HG03342 (cell line): ENCODE results near the gene FMC1.
"Not testable (repeated sequence)": the region's sequence is repeated elsewhere in the genome, so short reads cannot be mapped to it uniquely, and the experiment has no call there.

ENCODE experiments used
- ATAC-seq: cut with Tn5 transposase; IDR thresholded peaks from one replicate; pipeline ENCODE4 v1.9.1; 2021; ENCODE audit warnings: mild to moderate bottlenecking, moderate library complexity; ENCODE audit not compliant: unreplicated experiment

The FMC1 gene, protein sequence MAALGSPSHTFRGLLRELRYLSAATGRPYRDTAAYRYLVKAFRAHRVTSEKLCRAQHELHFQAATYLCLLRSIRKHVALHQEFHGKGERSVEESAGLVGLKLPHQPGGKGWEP

DNA sequence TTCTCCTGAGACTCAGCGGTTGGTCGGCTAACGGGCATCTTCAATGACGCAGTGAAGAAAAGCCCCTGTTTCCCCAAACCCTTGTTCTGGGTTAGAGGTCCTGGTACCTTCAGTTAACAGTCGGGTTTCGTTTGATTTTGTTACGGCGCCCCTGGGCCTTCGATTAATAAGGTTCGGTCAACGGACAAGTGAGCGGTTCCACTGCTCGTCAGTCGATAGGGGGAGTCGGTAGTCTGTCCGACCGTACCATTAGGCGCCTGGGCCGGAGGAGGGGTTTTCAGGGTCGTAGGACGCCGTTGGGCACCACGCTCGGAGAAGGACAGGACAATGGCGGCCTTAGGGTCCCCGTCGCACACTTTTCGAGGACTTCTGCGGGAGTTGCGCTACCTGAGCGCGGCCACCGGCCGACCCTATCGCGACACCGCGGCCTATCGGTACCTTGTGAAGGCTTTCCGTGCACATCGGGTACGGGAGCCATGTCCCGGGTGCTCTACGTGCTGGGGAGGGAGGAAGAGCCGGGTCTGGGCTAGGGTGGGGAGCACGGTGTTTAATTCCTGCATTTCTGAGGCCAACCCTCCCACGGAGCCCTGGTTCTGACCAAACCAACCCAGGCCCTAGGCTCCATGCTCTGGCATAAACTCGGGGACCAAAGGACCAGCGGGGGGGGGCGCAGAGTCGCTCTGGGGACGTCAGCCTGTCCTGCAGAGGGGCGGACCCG lies at the start of gene FMC1:
FMC1 (plus strand) TSS at position 280 of the 718 bp plus-strand sequence; CDS start at position 328, 48 bp downstream.
- peak; percentile 52 for ATAC-seq

DNA sequence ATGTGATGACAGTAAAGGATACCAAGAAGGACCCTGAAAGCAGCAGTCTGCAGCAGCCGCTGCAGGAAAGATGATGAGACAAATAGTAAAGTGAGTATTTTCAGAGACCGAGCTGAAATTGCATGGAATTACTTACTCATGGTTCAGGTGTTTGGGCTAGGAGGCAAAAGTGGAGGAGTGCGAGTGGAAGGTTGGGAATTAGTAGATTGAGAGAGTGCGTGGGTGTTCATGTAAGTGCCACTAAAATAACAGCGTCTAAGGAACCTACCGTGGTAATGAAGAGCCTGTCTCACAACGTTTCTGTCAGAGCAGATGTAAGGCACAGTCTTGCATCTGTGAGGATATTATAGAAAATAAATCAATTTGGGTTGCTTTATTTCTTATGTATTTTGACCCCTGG lies 48.3 kb upstream of the FMC1 start:
- ATAC-seq, result no peak

DNA sequence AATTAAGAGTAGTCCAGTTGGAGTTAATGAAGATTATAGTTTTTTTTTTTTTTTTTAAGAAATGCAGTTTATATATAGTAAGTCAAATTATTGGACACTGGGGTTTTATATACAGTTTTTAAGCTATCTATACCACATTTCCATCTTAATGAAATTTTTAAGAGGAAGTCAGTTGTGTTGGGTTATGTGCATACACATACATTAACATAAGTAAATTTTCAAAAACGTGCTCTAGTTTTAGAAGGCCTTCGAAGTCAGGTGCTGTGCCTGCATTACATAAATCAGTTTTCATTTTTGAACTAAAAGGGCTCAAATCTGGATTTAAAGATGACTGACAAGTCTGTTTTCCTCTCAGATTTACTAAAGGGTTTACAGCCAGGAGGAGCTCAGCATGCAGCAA lies 47.6 kb upstream of the FMC1 start:
- ATAC-seq, result no peak

DNA sequence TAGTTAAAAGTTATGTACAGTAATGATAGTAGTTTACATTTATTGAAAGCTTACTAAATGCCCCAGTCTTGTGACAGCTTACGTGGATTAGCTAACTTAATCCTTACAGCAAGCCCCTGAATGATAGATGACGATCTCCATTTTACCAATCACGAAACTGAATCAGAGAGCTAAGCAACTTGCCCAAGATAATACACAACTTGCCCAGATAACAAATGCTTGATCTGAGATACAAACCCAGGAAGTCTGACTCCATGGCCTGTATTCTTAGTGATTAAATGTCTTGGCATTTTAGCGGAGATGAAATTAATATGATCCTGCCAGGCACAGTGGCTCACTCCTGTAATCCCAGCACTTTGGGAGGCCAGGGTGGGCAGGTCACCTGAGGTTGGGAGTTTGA lies 46.9 kb upstream of the FMC1 start:
- no peak for ATAC-seq

DNA sequence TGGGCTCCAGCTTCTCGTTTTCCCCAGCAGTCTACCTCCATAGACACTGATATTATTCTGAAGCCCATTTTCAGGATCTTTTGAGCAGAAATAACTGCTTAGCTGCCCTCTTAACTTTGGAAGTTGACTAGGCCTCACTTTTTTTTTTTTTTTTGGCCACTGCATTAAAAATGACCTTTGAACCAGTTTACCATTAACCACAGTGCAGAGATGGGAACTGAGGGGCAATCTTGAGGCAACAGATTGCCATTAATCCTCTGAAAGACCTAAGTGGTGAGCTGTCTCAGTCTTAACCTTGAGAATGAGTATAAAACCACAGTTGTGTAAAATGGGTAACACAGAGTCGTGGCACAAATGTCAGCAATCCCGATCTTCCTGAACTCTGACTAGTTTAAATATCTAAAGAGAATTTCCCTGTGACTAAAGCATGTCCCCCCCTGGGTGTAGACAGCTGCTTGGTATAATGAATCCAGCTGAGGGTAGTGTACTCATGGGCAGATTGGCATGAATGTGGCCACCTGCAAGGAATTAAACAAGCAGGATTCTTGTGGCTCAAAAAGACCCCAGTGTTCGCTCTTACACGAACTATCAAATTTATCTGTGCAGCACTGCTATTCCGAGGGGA lies 46.1 kb upstream of the FMC1 start:
- no peak for ATAC-seq

DNA sequence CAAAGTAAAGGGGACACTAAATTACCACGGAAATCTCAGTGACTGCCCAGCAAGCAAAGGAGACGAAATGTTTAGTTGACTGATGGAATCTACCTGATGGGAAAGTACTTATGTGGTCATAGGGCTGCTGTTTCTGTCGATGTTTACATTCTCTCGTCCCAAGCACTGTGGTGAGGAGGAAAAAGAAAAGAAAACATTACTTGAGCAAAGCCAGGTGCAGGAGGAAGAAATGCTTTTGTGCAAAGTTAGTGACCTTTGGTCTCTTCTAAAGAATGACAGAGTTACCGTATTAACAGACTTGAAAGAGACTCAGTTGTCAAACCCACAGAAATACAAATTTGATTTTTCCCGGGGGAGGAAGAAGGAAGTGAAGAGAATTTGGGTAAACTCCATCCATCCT lies 43.3 kb upstream of the FMC1 start:
- no peak for ATAC-seq

DNA sequence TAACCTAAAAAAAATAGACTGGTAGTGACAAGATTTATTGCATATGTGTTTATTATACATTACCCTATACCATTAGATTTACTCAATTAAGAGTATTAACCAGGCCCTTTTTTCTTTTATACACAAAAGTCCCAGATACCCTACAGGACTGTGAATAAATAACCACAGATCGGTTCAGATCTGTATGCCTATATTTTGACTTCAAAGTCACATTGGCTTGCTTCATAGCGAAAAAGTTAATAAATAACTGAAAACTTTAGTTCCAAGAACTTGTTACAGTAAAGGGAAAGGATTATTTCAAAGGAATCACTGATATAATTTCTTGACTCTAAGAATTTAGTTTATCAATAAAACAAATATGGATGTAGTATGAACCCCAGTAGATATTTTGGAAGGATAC lies 41.8 kb upstream of the FMC1 start:
- no peak for ATAC-seq

DNA sequence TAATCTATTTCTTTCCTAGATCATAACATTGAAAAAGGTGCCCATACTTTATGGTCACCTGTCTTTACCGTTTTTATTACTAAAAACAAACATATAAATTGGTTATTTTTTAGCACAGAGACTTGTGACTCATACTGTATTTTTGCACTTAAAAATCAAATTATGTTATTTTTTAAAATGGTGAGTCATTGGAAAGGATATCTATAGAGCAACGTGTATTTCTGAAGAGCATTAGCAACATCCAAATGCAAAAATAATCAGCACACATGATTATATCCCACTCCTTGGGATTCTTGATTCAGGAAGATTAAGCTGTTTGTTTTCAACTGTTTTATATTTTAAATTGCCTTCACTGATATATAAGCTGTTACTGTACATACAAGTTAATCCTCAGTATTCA lies 40.7 kb upstream of the FMC1 start:
- no peak for ATAC-seq

DNA sequence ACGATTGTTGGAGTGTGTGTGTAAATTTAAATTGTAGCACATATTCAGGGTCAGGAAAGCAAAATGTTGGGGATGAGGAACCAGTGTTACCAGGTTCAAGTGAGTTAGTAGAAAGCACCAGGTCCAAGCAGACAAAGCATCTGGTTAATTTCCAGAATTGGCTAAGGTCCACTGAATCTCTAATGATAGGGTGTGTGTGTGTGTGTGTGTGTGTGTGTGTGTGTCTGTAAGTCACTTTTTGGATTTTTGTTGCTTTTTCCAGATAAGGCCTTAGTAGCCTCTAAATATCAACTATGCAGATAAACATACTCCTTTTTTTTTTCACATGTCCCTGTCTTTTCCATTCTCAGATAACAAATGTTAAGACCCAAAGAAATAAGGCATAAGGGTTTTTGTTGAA lies 36.6 kb upstream of the FMC1 start:
- ATAC-seq, result no peak

DNA sequence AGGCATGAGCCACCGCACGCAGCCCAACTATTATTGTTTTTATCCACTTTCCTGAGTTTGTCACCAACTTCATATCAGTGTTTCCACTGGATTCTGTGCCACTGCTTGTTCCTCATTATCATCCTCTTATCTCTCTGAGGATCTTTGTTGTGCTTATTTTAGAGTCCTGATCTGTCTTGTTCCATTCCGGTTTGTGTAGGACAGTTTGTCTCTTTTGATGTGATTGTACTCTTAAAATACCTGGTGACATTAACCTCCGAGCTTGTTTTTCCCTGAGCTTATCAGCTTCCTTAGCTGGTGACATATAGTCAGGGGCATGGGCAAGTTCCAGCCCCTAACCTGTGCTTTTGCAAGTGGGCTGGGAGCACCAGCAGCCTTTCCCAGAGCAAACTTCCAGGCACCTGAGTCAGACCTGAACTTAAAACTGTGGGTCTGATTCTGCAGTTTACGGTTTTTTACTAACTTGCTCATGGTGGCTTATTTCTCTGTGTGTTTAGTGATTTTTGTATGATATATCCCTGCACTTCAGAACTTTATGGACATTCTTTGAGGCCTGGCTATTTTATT lies 23.1 kb upstream of the FMC1 start:
- ATAC-seq, result no peak

DNA sequence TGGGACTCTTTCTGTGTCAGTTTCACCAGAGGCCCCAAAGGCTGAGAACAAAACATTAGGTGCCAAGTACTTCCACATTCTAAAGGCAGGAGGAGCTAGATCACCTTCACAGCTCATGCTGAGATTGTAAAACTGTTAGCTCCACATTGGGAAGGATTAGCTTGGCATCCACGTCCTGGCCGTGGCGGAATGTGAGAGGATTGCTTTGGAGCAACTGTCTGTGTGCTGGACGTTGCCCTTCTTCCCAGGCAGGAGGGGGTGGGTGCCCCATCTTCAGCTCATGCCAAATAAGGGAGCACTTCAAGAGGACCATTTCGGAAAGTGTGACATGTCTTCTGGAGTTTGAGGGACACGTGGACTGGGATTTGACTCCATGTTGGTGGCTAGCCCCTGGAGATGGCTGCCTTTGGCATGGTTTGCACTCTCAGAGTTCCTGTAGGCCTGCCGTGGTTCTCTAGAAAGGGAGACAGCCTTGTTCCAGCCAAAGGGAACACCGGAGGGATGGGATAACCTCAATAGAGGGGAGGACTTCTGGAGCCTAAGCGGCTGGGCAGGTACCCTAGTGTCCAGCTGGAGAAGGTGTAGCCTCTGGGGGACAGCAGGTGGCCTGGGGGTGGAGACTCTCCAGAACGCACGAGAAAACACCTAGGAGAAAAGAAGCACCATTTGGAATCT lies 19.9 kb upstream of the FMC1 start:
- ATAC-seq, result no peak

DNA sequence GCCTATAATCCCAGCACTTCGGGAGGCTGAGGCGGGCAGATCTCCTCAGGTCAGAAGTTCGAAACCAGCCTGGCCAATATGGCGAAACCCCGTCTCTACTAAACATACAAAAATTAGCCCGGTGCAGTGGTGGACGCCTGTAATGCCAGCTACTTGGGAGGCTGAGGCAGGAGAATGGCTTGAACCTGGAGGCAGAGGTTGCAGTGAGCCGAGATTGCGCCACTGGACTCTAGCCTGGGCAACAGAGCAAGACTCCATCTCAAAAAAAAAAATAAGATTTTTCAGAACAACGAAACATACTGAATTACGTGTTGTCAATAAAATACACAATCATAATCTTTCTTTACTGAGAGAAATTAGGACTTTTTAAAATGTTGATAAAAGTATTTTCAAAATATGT lies 16.4 kb upstream of the FMC1 start:
- ATAC-seq, result not testable (repeated sequence)

DNA sequence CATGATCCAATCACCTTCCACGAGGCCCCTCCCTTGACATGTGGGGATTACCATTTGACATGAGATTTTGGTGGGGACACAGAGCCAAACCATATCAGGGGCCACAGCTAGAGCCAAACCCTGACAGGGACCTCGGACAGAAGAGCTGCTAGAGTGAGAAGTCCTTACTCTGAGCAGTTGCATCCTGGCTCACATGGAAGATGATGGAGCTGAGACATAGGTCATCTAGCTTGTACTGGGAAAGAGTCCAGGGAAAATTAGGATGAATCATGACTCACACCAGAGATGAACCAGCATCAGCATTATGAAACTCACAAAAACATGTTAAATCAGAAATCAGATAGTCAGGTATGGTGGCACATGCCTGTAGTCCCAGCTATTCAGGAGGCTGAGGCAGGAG lies 12.8 kb upstream of the FMC1 start:
- ATAC-seq, result no peak

DNA sequence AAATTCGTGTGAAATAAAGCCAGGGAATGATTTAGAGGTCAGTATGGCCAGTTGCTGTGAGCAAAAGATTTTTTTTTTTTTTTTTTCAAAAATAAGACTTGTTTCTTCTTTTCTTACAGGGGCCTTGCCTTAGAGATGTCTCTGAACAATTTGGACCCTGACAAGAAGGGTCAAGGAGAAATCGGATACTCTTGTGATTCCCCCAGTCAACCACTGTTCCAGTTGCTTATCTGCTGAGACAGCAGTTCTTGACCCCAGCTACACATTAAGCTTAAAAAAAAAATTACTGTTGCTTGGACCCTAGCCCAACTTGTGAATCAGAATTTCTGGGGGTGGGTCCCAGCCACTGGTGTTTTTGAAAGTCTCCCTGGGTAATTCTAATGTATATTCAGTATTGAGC lies 12.0 kb upstream of the FMC1 start:
- ATAC-seq, result no peak

DNA sequence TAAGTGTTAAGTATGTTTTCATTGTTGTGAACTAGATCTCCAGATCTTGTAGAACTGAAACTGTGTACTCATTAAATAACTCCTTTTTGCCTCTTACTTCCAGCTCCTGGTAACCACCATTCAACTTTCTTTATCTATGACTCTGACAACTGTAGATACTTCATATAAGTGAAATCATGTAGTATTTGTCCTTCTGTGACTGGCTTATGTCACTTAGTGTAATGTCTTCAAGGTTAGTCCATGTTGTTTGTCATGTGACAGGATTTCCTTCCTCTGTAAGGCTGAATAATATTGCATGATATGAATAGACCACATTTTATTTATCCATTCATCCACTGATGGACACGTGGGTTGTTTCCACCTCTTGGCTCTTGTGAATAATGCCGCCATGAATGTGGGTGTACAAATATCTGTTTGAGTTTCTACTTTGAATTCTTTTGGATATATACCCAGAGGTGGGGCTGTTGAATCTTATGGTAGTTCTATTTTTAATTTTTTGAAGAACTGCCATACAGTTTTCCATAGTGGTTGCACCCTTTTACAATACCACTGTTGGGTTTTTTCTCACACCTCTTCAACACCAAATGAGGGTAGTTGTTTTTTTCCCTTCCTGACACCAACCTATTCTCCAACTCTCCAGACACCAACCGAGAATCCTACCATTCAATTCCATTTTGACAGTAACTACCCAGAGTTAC lies 10.7 kb upstream of the FMC1 start:
- no peak for ATAC-seq

DNA sequence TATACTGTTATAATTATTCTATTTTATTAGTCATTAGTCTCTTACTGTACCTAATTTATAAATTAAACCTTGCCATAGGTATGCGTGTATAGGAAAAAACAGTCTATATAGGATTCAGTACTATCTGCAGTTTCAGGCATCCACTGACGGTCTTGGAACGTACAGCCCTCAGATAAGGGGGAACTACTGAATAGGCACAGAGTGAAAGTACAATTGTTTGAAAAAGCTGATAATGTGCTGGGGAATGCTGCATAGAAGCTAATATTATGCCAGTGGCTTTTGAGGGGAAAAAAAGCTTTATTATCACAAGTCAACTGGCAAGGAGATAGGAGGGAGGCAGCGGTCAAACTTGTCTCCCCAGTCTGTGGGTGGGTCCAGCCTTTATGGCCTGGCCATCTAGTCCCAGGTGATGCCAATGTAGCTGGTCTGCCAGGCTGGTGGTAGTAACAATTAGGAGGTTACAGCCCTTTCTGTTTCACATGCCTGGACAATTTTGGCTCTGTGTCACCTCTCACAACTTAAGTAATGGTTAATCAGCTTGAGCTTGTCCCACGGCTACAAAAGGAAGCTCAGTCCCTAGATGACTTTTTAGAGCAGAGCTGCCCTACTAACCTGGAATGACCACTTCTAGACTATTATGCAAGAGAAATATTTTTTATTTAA lies 8.3 kb upstream of the FMC1 start:
- ATAC-seq, result no peak

DNA sequence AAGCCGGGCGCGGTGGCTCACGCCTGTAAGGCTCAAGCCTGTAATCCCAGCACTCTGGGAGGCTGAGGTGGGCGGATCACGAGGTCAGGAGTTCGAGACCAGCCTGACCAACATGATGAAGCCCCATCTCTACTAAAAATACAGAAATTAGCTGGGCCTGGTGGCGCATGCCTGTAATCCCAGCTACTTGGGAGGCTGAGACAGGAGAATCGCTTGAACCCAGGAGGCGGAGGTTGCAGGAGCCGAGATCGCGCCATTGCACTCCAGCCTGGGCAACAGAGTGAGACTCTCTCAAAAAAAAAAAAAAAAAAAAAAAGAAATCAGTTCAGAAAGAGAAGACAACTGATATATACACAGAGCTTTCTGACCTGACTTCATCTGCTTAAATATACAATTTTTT lies 7.7 kb upstream of the FMC1 start:
- ATAC-seq, result not testable (repeated sequence)

DNA sequence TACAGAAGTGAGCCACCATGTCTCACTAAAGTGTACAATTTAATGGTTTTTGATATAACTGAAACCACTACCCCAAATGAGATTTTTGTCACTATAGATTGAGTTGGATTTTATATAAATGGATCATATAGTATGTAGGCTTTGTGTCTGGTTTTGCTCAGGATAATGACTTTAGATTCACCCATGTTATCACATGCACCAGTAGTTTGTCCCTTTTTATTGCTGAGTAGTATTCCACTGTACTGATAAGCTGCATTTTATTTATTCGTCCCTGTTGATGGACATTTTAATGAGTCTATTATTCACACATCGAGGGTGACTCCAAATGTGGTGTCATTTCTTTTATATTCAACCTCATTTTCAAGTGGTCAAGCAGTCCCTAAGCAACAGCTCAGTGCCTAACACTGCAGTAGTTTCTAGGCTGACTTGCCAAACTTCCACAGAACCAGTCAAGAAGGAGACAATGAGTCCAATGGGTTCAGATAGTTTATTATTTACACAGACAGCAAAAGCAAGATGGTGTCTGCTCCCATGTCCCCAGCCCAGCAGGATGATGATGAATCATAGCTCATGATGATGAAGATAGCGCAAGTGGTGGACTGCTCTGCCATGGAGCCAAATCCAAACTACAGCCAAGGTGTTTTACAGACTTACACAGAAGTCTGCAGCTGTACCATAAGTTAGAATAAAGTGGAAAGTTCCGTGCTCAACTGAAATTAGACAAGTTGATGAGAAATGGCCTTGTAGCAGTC lies 6.6 kb upstream of the FMC1 start:
- ATAC-seq, result no peak

DNA sequence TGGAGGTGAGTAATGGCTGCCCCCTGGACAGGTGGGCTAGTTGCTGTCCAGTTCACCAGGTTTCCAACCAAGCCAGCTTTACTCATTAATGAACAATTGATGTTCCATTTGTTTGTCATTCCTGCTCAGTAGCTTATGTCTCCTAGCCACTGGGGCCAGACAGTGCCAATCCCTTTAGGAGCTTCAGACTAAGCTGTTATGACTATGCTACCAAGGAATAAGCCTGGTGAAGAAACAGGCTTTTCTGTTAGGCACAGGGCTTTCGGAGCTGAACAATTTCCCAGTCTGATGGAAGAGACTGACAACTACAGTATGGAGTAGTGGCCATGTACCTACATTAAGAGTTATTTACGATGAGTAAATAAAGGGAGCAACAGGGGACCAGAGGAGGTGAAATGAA lies 2.1 kb upstream of the FMC1 start:
- no peak for ATAC-seq

DNA sequence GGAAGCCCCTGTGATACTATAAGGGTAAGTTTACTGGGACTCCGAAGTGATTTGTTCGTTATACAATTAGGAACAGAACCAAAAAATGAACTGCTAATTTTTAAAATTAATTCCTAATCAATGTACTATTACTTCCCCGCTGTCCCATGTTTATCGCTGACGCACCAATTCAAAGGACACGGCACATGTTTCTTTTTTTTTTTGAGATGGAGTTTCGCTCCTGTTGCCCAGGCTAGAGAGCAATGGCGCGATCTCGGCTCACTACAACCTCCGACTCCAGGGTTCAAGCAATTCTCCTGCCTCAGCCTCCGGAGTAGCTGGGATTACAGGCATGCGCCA lies 1.5 kb upstream of the FMC1 start:
- ATAC-seq, result no peak
